Breast epithelium (tissue), 3 donors: ENCODE data around the gene FNIP1.

Experiments
- POLR2AphosphoS5 ChIP-seq, 3 donors: sonication (generic); formaldehyde crosslinking; IDR thresholded peaks; one replicate each; pipeline ENCODE4 v1.6.1; 2017; ENCODE audit warnings: antibody characterized with exemption in 3 of 3
- TF ChIP-seq, protein P1 (sequence below), 3 donors: fragments of 450-650 bp; IDR thresholded peaks; one replicate each; pipeline ENCODE4 v1.5.1; 2016 to 2017; ENCODE audit warnings: antibody characterized with exemption in 3 of 3, mild to moderate bottlenecking in 3 of 3, moderate library complexity in 3 of 3

- no peak for TF ChIP-seq POLR2AphosphoS5 (IDR thresholded peaks at IDR 0.05)
- TF ChIP-seq, protein P1, sequence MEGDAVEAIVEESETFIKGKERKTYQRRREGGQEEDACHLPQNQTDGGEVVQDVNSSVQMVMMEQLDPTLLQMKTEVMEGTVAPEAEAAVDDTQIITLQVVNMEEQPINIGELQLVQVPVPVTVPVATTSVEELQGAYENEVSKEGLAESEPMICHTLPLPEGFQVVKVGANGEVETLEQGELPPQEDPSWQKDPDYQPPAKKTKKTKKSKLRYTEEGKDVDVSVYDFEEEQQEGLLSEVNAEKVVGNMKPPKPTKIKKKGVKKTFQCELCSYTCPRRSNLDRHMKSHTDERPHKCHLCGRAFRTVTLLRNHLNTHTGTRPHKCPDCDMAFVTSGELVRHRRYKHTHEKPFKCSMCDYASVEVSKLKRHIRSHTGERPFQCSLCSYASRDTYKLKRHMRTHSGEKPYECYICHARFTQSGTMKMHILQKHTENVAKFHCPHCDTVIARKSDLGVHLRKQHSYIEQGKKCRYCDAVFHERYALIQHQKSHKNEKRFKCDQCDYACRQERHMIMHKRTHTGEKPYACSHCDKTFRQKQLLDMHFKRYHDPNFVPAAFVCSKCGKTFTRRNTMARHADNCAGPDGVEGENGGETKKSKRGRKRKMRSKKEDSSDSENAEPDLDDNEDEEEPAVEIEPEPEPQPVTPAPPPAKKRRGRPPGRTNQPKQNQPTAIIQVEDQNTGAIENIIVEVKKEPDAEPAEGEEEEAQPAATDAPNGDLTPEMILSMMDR (IDR thresholded peaks at IDR 0.05): no peak
These were observed 179.5 kb downstream of the FNIP1 start for GRCh38 chr5:131617140-131617822.
